Esophagus muscularis mucosa (tissue), 4 donors: ENCODE data around the gene NAV2.

ENCODE experiments used
- CTCF ChIP-seq, 3 experiments: fragments of 200-600 bp in 2 of 3; fragments of 450-650 bp in 1 of 3; sonication (generic) in 2 of 3; IDR thresholded peaks; one replicate each; pipeline ENCODE4 v1.5.1; 2017 to 2019; ENCODE audit warnings: antibody characterized with exemption in 3 of 3, mild to moderate bottlenecking in 2 of 3, moderate library complexity in 1 of 3
- EP300 ChIP-seq: sonication (generic); formaldehyde crosslinking; IDR thresholded peaks from one replicate; pipeline ENCODE4 v1.6.1; 2017; ENCODE audit warnings: antibody characterized with exemption
- POLR2A ChIP-seq: fragments of 450-650 bp; IDR thresholded peaks from one replicate; pipeline ENCODE4 v1.6.1; 2017; ENCODE audit warnings: antibody characterized with exemption, moderate library complexity, mild to moderate bottlenecking, low read depth
- POLR2AphosphoS5 ChIP-seq, 2 donors: sonication (generic); formaldehyde crosslinking; IDR thresholded peaks; one replicate each; pipeline ENCODE4 v1.6.1; 2017; ENCODE audit warnings: antibody characterized with exemption in 2 of 2

DNA sequence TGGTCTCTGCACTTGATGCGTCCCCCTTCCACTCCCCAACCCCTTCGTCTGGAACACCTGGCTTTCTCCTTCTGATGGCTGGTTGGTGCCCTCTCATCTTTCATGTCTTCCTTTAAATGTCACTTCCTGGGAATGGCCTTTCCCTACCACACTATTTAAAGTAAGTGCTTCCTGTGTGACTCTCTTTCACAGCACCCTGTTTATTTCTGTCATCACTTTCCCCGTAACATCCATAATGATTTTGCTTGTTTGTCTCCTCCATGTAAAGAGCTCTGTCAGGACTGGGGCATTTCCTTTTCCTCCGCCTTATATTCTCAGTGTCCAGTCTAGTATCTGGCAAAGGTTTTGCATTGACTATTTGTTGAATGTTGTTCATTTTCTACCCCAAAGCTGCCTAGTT is 304.7 kb downstream of the NAV2 start:
- no peak for TF ChIP-seq CTCF (IDR thresholded peaks at IDR 0.05)
- TF ChIP-seq EP300: no peak
- no peak for TF ChIP-seq POLR2AphosphoS5 (IDR thresholded peaks at IDR 0.05)
- TF ChIP-seq POLR2A: no peak
